Measurements from ENCODE around the gene AFF3.

DNA sequence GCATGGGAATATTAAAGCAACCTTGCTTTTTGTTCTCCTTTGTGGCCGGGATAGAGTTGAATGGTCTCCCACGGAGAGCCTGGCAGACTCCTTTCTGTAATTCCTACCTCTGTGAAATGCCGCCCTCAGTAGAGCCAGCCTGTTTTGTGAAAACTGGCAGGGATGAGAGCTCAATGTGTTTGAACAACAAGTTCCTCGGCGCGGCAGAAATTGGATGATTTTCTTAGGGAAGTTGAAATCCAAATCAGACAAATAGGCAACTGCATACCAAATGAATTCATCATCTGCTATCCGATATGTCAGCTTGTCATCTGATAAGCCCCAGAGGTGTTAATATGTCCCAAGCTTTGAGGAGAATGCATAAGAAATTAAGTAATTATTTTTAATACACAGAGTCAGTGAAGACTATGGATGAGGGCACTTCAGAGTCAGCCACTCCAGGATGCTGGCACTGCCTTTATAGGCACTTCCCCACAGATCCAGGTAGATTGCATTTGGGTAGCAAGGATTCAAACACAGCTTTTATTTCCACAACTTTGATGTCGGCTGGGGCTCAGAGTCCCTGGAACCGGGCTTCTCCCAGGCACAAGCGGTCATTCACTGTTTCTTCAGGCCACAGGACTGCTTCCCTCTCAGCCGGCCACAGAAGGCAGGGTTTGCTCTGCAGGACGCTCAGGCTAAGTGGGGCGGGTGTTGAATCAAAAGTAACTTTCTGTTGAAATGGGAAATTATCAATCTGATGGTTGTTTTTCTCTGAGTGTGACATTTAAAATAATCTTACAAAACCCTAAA is 569.8 kb downstream of the AFF3 start:
- TF ChIP-seq, protein P1, sequence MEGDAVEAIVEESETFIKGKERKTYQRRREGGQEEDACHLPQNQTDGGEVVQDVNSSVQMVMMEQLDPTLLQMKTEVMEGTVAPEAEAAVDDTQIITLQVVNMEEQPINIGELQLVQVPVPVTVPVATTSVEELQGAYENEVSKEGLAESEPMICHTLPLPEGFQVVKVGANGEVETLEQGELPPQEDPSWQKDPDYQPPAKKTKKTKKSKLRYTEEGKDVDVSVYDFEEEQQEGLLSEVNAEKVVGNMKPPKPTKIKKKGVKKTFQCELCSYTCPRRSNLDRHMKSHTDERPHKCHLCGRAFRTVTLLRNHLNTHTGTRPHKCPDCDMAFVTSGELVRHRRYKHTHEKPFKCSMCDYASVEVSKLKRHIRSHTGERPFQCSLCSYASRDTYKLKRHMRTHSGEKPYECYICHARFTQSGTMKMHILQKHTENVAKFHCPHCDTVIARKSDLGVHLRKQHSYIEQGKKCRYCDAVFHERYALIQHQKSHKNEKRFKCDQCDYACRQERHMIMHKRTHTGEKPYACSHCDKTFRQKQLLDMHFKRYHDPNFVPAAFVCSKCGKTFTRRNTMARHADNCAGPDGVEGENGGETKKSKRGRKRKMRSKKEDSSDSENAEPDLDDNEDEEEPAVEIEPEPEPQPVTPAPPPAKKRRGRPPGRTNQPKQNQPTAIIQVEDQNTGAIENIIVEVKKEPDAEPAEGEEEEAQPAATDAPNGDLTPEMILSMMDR (IDR thresholded peaks at IDR 0.05; ENCODE audit: low read depth, low read length) = no peak
- TF ChIP-seq EZH2phosphoT487 (IDR thresholded peaks at IDR 0.05; ENCODE audit: low read depth) = no peak
